H1 (cell line): Measurements from ENCODE around the gene PCP4L1. TPM values are rescaled to one million over a fixed set of nuclear protein-coding genes. Genes with fewer than 3 reads are reported as not detected.

Source experiments
- CTCF ChIA-PET: fragments of 300-600 bp; sonication (Branson Sonifier 250); formaldehyde crosslinking; loops from one replicate; lab custom pipeline; 2021; ENCODE audit not compliant: partially characterized antibody; lab: Charles Lee
- POLR2A ChIA-PET: fragments of 300-600 bp; sonication (Branson Sonifier 250); formaldehyde crosslinking; loops from one replicate; lab custom pipeline; 2021; ENCODE audit warnings: inconsistent platforms; ENCODE audit not compliant: partially characterized antibody; lab: Charles Lee
- DNase-seq, 2 experiments: peaks; one replicate each; pipeline versions ENCODE4 v3.0.0 to v3.0.0-alpha.2; 2010 to 2022; ENCODE audit warnings: low spot score in 2 of 2, low read depth in 1 of 2, mixed read lengths in 1 of 2
- FAIRE-seq: peaks from 2 replicates; lab custom pipeline; 2011; peaks lifted over from hg19 to GRCh38; lab: Jason Lieb, UNC
- H2AFZ ChIP-seq: 2 replicates; pipeline ENCODE4 v1.8.1; 2012; ENCODE audit warnings: low read length, inconsistent platforms
- H2AK5ac ChIP-seq: 2 replicates; pipeline ENCODE4 v1.6.1; 2013; ENCODE audit warnings: low read depth, low read length
- H2BK120ac ChIP-seq: replicated peaks from 2 replicates; pipeline ENCODE3; 2013; ENCODE audit warnings: low read depth, low read length, inconsistent platforms
- H2BK12ac ChIP-seq: 2 replicates; pipeline ENCODE4 v1.6.1; 2013; ENCODE audit warnings: low read depth, low read length
- H2BK15ac ChIP-seq: 2 replicates; pipeline ENCODE4 v1.6.1; 2013; ENCODE audit warnings: low read length
- H2BK20ac ChIP-seq: 2 replicates; pipeline ENCODE4 v1.6.1; 2013; ENCODE audit warnings: low read length
- H2BK5ac ChIP-seq: 2 replicates; pipeline ENCODE4 v1.6.1; 2013; ENCODE audit warnings: low read depth, low read length
- H3K14ac ChIP-seq: 2 replicates; pipeline ENCODE4 v1.6.1; 2013; ENCODE audit warnings: inconsistent platforms; ENCODE audit not compliant: insufficient read length
- H3K18ac ChIP-seq: 2 replicates; pipeline ENCODE4 v1.6.1; 2013; ENCODE audit warnings: low read length; ENCODE audit errors: extremely low read depth
- H3K23ac ChIP-seq: 2 replicates; pipeline ENCODE4 v1.6.1; 2013; ENCODE audit warnings: inconsistent platforms; ENCODE audit not compliant: insufficient read length
- H3K23me2 ChIP-seq: 2 replicates; pipeline ENCODE4 v1.6.1; 2013; ENCODE audit warnings: low read depth, low read length
- H3K27ac ChIP-seq: 2 replicates; pipeline ENCODE4 v1.6.1; 2011; ENCODE audit warnings: low read depth, low read length, inconsistent platforms
- H3K27me3 ChIP-seq, 4 experiments: replicated peaks in 1 of 4; 1 replicate in 1 of 4; 2 replicates in 3 of 4; pipeline versions ENCODE4 v1.6.1 to v1.8.1; 2011 to 2013; ENCODE audit warnings: low read length in 3 of 4, mild to moderate bottlenecking in 3 of 4, inconsistent platforms in 2 of 4, mixed read lengths in 2 of 4, moderate library complexity in 1 of 4; ENCODE audit not compliant: control insufficient read depth in 3 of 4, insufficient read depth in 3 of 4; ENCODE audit errors: extremely low read depth in 1 of 4
- H3K36me3 ChIP-seq, 4 experiments: 2 replicates each; pipeline versions ENCODE4 v1.6.1 to v1.8.1; 2011 to 2013; ENCODE audit warnings: mild to moderate bottlenecking in 4 of 4, low read length in 3 of 4, moderate library complexity in 2 of 4, control low read depth in 1 of 4, inconsistent platforms in 1 of 4; ENCODE audit not compliant: insufficient read depth in 4 of 4, control insufficient read depth in 2 of 4
- H3K4ac ChIP-seq: replicated peaks from 2 replicates; pipeline ENCODE3; 2013; ENCODE audit warnings: low read length, low read depth, mixed read lengths, inconsistent platforms; ENCODE audit not compliant: insufficient read length
- H3K4me1 ChIP-seq, 4 experiments: replicated peaks in 1 of 4; 1 replicate in 1 of 4; 2 replicates in 3 of 4; pipeline versions ENCODE4 v1.6.1 to v1.8.1; 2011 to 2013; ENCODE audit warnings: low read length in 3 of 4, inconsistent platforms in 2 of 4, mixed read lengths in 1 of 4; ENCODE audit not compliant: insufficient read depth in 4 of 4, control insufficient read depth in 3 of 4
- H3K4me2 ChIP-seq, 2 experiments: 2 replicates each; pipeline versions ENCODE4 v1.6.1 to v1.8.1; 2011 to 2013; ENCODE audit warnings: low read depth in 2 of 2, low read length in 2 of 2, control low read depth in 1 of 2, inconsistent platforms in 1 of 2, mild to moderate bottlenecking in 1 of 2; ENCODE audit not compliant: insufficient read depth in 1 of 2
- H3K4me3 ChIP-seq, 4 experiments: fragments of 200-600, 300-600 bp in 1 of 4; sonication (generic), shearing (Covaris generic), sonication (Bioruptor Twin) in 1 of 4; 2 replicates each; pipeline versions ENCODE4 v1.5.1 to v1.8.1; 2011 to 2016; ENCODE audit warnings: low read length in 4 of 4, low read depth in 3 of 4, control low read depth in 2 of 4, inconsistent platforms in 2 of 4, mild to moderate bottlenecking in 2 of 4, mixed read lengths in 1 of 4, moderate library complexity in 1 of 4; ENCODE audit not compliant: insufficient read depth in 2 of 4; ENCODE audit errors: extremely low read depth in 1 of 4
- H3K56ac ChIP-seq: replicated peaks from 2 replicates; pipeline ENCODE3; 2013; ENCODE audit warnings: low read depth, mild to moderate bottlenecking, mixed read lengths, low read length, inconsistent platforms; ENCODE audit not compliant: insufficient read length
- H3K79me1 ChIP-seq: 2 replicates; pipeline ENCODE4 v1.6.1; 2013; ENCODE audit warnings: low read depth, low read length, control low read depth
- H3K79me2 ChIP-seq, 2 experiments: 2 replicates each; pipeline versions ENCODE4 v1.6.1 to v1.8.1; 2012 to 2013; ENCODE audit warnings: low read length in 2 of 2, mild to moderate bottlenecking in 2 of 2, inconsistent platforms in 1 of 2; ENCODE audit not compliant: insufficient read depth in 2 of 2, control insufficient read depth in 1 of 2
- H3K9ac ChIP-seq, 4 experiments: replicated peaks in 1 of 4; 1 replicate in 1 of 4; 2 replicates in 3 of 4; pipeline versions ENCODE4 v1.6.1 to v1.8.1; 2011 to 2013; ENCODE audit warnings: low read depth in 3 of 4, low read length in 3 of 4, control low read depth in 2 of 4, mild to moderate bottlenecking in 2 of 4, moderate library complexity in 2 of 4, inconsistent platforms in 1 of 4; ENCODE audit errors: extremely low read depth in 1 of 4
- H3K9me3 ChIP-seq, 2 experiments: 2 replicates each; pipeline versions ENCODE4 v1.6.1 to v1.8.1; 2012 to 2013; ENCODE audit warnings: mild to moderate bottlenecking in 2 of 2, moderate library complexity in 2 of 2, control low read depth in 1 of 2, inconsistent platforms in 1 of 2, low read depth in 1 of 2, low read length in 1 of 2, mixed read lengths in 1 of 2; ENCODE audit not compliant: insufficient read depth in 2 of 2
- H4K20me1 ChIP-seq, 2 experiments: replicated peaks in 1 of 2; 2 replicates each; pipeline versions ENCODE3 to v1.8.1; 2011 to 2013; ENCODE audit warnings: inconsistent platforms in 2 of 2, low read length in 2 of 2, mild to moderate bottlenecking in 1 of 2; ENCODE audit not compliant: insufficient read depth in 2 of 2, control insufficient read depth in 1 of 2
- H4K5ac ChIP-seq: 2 replicates; pipeline ENCODE4 v1.6.1; 2013; ENCODE audit warnings: low read length, low read depth, mixed read lengths, inconsistent platforms; ENCODE audit not compliant: insufficient read length
- H4K8ac ChIP-seq: 2 replicates; pipeline ENCODE4 v1.8.0; 2013; ENCODE audit warnings: mild to moderate bottlenecking, moderate library complexity, low read length, inconsistent platforms; ENCODE audit not compliant: insufficient read depth; ENCODE audit errors: extremely low read depth
- H4K91ac ChIP-seq: replicated peaks from 2 replicates; pipeline ENCODE3; 2013; ENCODE audit warnings: low read length, mixed read lengths, inconsistent platforms; ENCODE audit not compliant: insufficient read length
- BCL11A ChIP-seq, 2 experiments: IDR thresholded peaks; one replicate each; pipeline ENCODE4 v1.6.1; 2011; ENCODE audit warnings: low read depth in 2 of 2, low read length in 2 of 2, mild to moderate bottlenecking in 2 of 2
- CHD1 ChIP-seq: IDR thresholded peaks from 2 replicates; pipeline ENCODE4 v1.6.1; 2012; ENCODE audit warnings: low read depth, low read length, improper control_type of control experiment
- CREB1 ChIP-seq: IDR thresholded peaks from 2 replicates; pipeline ENCODE4 v1.6.1; 2012; ENCODE audit warnings: inconsistent platforms
- GABPA ChIP-seq: IDR thresholded peaks from 2 replicates; pipeline ENCODE4 v1.6.1; 2011; ENCODE audit warnings: mild to moderate bottlenecking, low read length, moderate library complexity, borderline replicate concordance; ENCODE audit not compliant: insufficient read depth
- GTF2F1 ChIP-seq: IDR thresholded peaks from 2 replicates; pipeline ENCODE4 v1.6.1; 2012; ENCODE audit warnings: low read depth, low read length, improper control_type of control experiment, borderline replicate concordance
- JUND ChIP-seq: IDR thresholded peaks from 2 replicates; pipeline ENCODE4 v1.6.1; 2011; ENCODE audit warnings: mild to moderate bottlenecking, improper control_type of control experiment, low read length
- KDM5A ChIP-seq: fragments of 200-600 bp; IDR thresholded peaks from 2 replicates; pipeline ENCODE4 v1.7.1; 2012; ENCODE audit warnings: mild to moderate bottlenecking, low read length, inconsistent platforms, mixed read lengths
- PHF8 ChIP-seq: fragments of 200-600 bp; sonication (generic); conservative IDR thresholded peaks from 2 replicates; pipeline ENCODE4 v1.7.1; 2012; ENCODE audit warnings: low read depth, mild to moderate bottlenecking, inconsistent platforms, low read length, moderate library complexity
- POU5F1 ChIP-seq: IDR thresholded peaks from 2 replicates; pipeline ENCODE4 v1.6.1; 2011; ENCODE audit warnings: low read depth, mild to moderate bottlenecking, low read length, moderate library complexity
- RXRA ChIP-seq: IDR thresholded peaks from 2 replicates; pipeline ENCODE4 v1.6.1; 2011; ENCODE audit warnings: low read depth, mild to moderate bottlenecking, low read length, moderate library complexity; ENCODE audit not compliant: insufficient read depth
- SIRT6 ChIP-seq: IDR thresholded peaks from one replicate; pipeline ENCODE4 v1.7.1; 2012; ENCODE audit warnings: low read length, inconsistent platforms
- SP1 ChIP-seq: IDR thresholded peaks from 2 replicates; pipeline ENCODE4 v1.6.1; 2011; ENCODE audit warnings: low read depth, low read length
- TBP ChIP-seq: IDR thresholded peaks from 2 replicates; pipeline ENCODE4 v1.6.1; 2011; ENCODE audit warnings: low read depth, low read length, improper control_type of control experiment
- WGBS, 2 experiments: shearing (Covaris generic) in 1 of 2; methylation state at CpG; one replicate each; pipeline versions ENCODE4 v1.1.6 to v1.1.7; 2013 to 2015; ENCODE audit warnings: low lambda C conversion rate in 2 of 2, mixed read lengths in 2 of 2, inconsistent platforms in 1 of 2, low coverage in 1 of 2, missing lambda C conversion rate in 1 of 2; ENCODE audit not compliant: insufficient replicate concordance in 2 of 2, insufficient coverage in 1 of 2, insufficient read length in 1 of 2; ENCODE audit errors: extremely low coverage in 1 of 2, missing lambda C conversion rate in 1 of 2; 5-methylcytosine and 5-hydroxymethylcytosine counted together
- polyA plus RNA-seq, 7 experiments: library from polyadenylated mRNA; depleted of rRNA in 3 of 7; stranded (reverse) in 5 of 7; unstranded in 2 of 7; fragments of >200 nt in 5 of 7; fragments of 200-250 nt in 2 of 7; gene quantifications; 1 replicate in 5 of 7; 2 replicates in 1 of 7; 4 replicates in 1 of 7; pipeline versions ENCODE4 v1.2.1 to v1.2.3, GENCODE V29; 2011 to 2013; ENCODE audit warnings: missing spikeins in 2 of 7, mixed read lengths in 2 of 7
- total RNA-seq: library from RNA; stranded (reverse); fragmentation: NEBNext Ultra II Directional; extraction: Animal tissue kit (Norgen Biotek cat#: 25700); gene quantifications from 2 replicates; pipeline ENCODE4 v1.2.1, GENCODE V29; 2021

PCP4L1 gene
- total and polyA plus RNA-seq, 2 of the 8 experiments (the other 6 are each of a cell fraction or from before 2014, with no cell fraction given), result 0.41 to 1.0 TPM

DNA sequence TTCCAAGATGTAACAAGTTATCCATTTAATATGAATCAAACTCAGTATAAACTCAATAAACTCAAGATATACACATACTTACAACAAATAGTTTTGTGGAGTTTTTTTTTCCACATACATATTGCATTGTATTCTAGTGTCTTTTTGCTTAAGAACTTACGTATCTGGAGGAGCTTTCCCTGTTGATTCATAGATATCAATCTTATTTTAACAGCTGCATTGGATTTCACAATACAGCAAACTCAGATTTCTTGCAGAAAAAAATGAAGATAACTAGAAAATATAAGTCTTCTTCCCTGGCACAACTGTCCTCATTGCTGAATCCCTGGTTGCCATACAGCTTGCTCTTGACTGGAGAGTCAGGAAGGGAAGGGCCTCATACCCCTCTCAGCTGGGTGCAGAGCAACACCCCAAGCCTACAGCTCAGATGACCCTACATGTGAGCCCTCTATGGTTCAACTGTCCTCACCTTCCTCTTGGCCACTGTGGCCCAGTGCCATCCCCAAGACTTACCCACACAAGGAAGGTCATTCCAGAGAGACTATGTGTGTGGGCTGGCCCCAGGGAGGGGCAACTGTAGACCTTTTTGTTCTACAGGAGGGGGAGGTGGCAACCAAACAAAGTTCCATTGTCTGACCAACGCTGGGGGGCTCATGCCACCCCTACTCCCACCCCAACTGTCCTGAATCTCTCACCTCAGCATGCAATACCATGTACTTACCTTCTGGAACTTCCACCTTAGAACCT, 49.5 kb downstream of the PCP4L1 start:
- Histone ChIP-seq H2AK5ac (no peak overlapping the region), H3K18ac (no peak overlapping the region), H2BK12ac (no peak overlapping the region), H4K8ac (no peak overlapping the region; the same call in 1 of the 2 replicates), H2BK5ac (no peak overlapping the region), H2AFZ (no peak overlapping the region), H3K27ac (no peak overlapping the region), H3K23me2 (peaks cover 8% of the 10 kb centered on the region; the same call in 1 of the 2 replicates), H3K4ac (no peak overlapping the region), H3K36me3 (no peaks in the 10 kb centered on the region), H3K56ac (no peak overlapping the region), H3K27me3 (no peaks in the 10 kb centered on the region), H3K14ac (no peak overlapping the region), H3K79me1 (0 out of 2 replicates have a peak, but pooled peaks cover 3% of the 10 kb centered on the region), H3K4me3 (no peak overlapping the region), H3K23ac (no peak overlapping the region), H3K9me3 (no peaks in the 10 kb centered on the region), H3K79me2 (peaks cover 0 to 8% of the 10 kb centered on the region in 2 experiments; a peak in 1 of 4 replicates), H4K20me1 (no peaks in the 10 kb centered on the region), H2BK20ac (no peak overlapping the region), H4K91ac (no peak overlapping the region), H2BK120ac (no peak overlapping the region), H3K9ac (no peak overlapping the region), H4K5ac (no peak overlapping the region), H3K4me1 (peaks cover 0 to 16% (median 9%) of the 10 kb centered on the region in 4 experiments; a peak in 6 of 7 replicates), H3K4me2 (no peak overlapping the region), H2BK15ac (no peak overlapping the region)
- POLR2A ChIA-PET, result interaction anchor here (0.8 kb wide), 1 partner anchor 83 kb away, joined by 3 read pairs; the partner anchor contains the start of gene TOMM40L
- CTCF ChIA-PET, result interaction anchor here (0.7 to 12.1 kb wide), 9 partner anchors 12 to 98 kb away, joined by 3 to 201 read pairs (median 3); partner anchors contain the start of genes APOA2, FCER1G and TOMM40L
- 84% methylated on average over 2 of the region's 2 CpGs; no CpG with 5 or more reads in 1 of the 2 experiments for WGBS, 2 experiments
- no peak for FAIRE-seq
- DNase-seq, result no peak
- TF ChIP-seq PHF8 (no peak), KDM5A (no peak), GABPA (no peak), RXRA (no peak), BCL11A (IDR thresholded peaks at IDR 0.05; ENCODE audit: low read depth in 2 of 2, low read length in 2 of 2) (no peak), JUND (no peak), TBP (no peak), CREB1 (no peak), CHD1 (no peak), SIRT6 (no peak), POU5F1 (no peak), GTF2F1 (no peak), SP1 (no peak)
